ENCODE data around the gene CCDC188.

The CCDC188 gene

GRCh38 chr22:20107471-20107901, 43.4 kb downstream of the CCDC188 start:
- no peak for TF ChIP-seq CTCF (IDR thresholded peaks at IDR 0.05; ENCODE audit: insufficient read depth, low read length)
- TF ChIP-seq SPI1 (IDR thresholded peaks at IDR 0.05; ENCODE audit: borderline replicate concordance, low read depth) = no peak
- no peak for TF ChIP-seq REST (IDR thresholded peaks at IDR 0.05; ENCODE audit: insufficient replicate concordance, low read depth)
- no peak for TF ChIP-seq GABPA (IDR thresholded peaks at IDR 0.05; ENCODE audit: low read depth)
- TF ChIP-seq POLR2AphosphoS5 (IDR thresholded peaks at IDR 0.05; ENCODE audit: low read depth) = no peak
- Histone ChIP-seq H3K27ac (replicated peaks) (no peak overlapping the region), H3K27me3 (ENCODE audit: insufficient read depth, poor library complexity, severe bottlenecking) (no peaks in the 10 kb centered on the region), H3K4me3 (replicated peaks; ENCODE audit: insufficient read depth, low read length) (no peak overlapping the region)
- no peak for DNase-seq (ENCODE audit: low read depth in 1 of 2, low spot score in 1 of 2)

DNA sequence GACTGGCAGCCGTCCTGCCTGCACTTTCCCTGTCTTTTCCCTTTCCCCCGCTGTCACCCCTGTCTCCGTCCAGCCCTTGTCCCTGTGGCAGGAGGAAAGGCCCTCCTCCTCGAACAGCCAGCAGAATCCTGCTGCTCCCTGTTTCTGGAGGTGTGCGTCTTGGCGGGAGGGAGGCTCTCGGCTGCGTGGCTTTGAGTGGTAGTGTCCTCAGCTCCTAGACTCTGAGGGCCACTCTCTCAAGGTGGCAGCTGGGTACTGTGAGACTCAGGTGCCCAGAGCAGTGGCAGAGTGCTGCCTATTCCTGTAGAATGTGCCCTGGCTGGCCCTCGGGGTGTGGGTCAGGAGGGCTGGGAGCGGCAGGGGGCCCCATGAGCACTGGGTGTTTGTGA, 44.0 kb downstream of the CCDC188 start:
- DNase-seq (ENCODE audit: low read depth in 1 of 2, low spot score in 1 of 2) = no peak
- Histone ChIP-seq H3K4me3 (replicated peaks; ENCODE audit: insufficient read depth, low read length) (no peak overlapping the region), H3K27ac (replicated peaks) (no peak overlapping the region), H3K27me3 (ENCODE audit: insufficient read depth, poor library complexity, severe bottlenecking) (no peaks in the 10 kb centered on the region)
- no peak for TF ChIP-seq SPI1 (IDR thresholded peaks at IDR 0.05; ENCODE audit: borderline replicate concordance, low read depth)
- no peak for TF ChIP-seq GABPA (IDR thresholded peaks at IDR 0.05; ENCODE audit: low read depth)
- no peak for TF ChIP-seq REST (IDR thresholded peaks at IDR 0.05; ENCODE audit: insufficient replicate concordance, low read depth)
- TF ChIP-seq CTCF (IDR thresholded peaks at IDR 0.05; ENCODE audit: insufficient read depth, low read length) = no peak
- TF ChIP-seq POLR2AphosphoS5 (IDR thresholded peaks at IDR 0.05; ENCODE audit: low read depth) = no peak

- H3K27me3 ChIP-seq (ENCODE audit: insufficient read depth, poor library complexity, severe bottlenecking) = no peaks in the 10 kb centered on the region
- H3K27ac ChIP-seq (replicated peaks) = no peak overlapping the region
- no peak overlapping the region for H3K4me3 ChIP-seq (replicated peaks; ENCODE audit: insufficient read depth, low read length)
- no peak for DNase-seq (ENCODE audit: low read depth in 1 of 2, low spot score in 1 of 2)
- TF ChIP-seq CTCF (IDR thresholded peaks at IDR 0.05; ENCODE audit: insufficient read depth, low read length) (no peak), REST (IDR thresholded peaks at IDR 0.05; ENCODE audit: insufficient replicate concordance, low read depth) (no peak), GABPA (IDR thresholded peaks at IDR 0.05; ENCODE audit: low read depth) (no peak), POLR2AphosphoS5 (IDR thresholded peaks at IDR 0.05; ENCODE audit: low read depth) (no peak), SPI1 (IDR thresholded peaks at IDR 0.05; ENCODE audit: borderline replicate concordance, low read depth) (no peak)
These were observed 44.5 kb downstream of the CCDC188 start for GRCh38 chr22:20106205-20106848.
